ENCODE measurements around the gene COX6A1. TPM values are rescaled to one million over a fixed set of nuclear protein-coding genes. Genes with fewer than 3 reads are reported as not detected.

The COX6A1 gene
- total and polyA plus RNA-seq, 4 donors = 338 to 910 (median 536) TPM

- 84% methylated on average over 3 of the region's 3 CpGs for WGBS
- Histone ChIP-seq H3K27ac (ENCODE audit: low read depth in 1 of 2, low read length in 2 of 2) (no peak overlapping the region), H3K9ac (ENCODE audit: low read depth in 1 of 2, low read length in 2 of 2) (no peak overlapping the region)
Measured at GRCh38 chr12:120406069-120406468, 31.8 kb upstream of the COX6A1 start.

More at GRCh38 chr12:120406069-120406468, 31.8 kb upstream of the COX6A1 start:
- no peaks in the 10 kb centered on the region for H3K4me1 ChIP-seq (ENCODE audit: control insufficient read depth in 4 of 4, insufficient read depth in 4 of 4, low read length in 3 of 4)
- H3K36me3 ChIP-seq (ENCODE audit: control insufficient read depth in 4 of 4, insufficient read depth in 3 of 4, low read depth in 1 of 4, low read length in 3 of 4) = no peaks in the 10 kb centered on the region
- H3K4me3 ChIP-seq (ENCODE audit: low read depth in 1 of 3, low read length in 3 of 3) = no peak overlapping the region
- DNase-seq (ENCODE audit: low spot score) = no peak
- no peak for TF ChIP-seq FOXA1 (IDR thresholded peaks at IDR 0.05)
- no peak for TF ChIP-seq HNF4A (conservative IDR thresholded peaks at IDR 0.05)
- TF ChIP-seq ZBTB33 (IDR thresholded peaks at IDR 0.05) = no peak
- TF ChIP-seq JUND (IDR thresholded peaks at IDR 0.05) = no peak
- no peak for TF ChIP-seq EGR1 (IDR thresholded peaks at IDR 0.05; ENCODE audit: low read depth in 2 of 2)
- TF ChIP-seq FOXA2 (IDR thresholded peaks at IDR 0.05) = no peak
- TF ChIP-seq CTCF (IDR thresholded peaks at IDR 0.05; ENCODE audit: low read depth, low read length, missing input control) = no peak
- no peak for TF ChIP-seq HNF4G (IDR thresholded peaks at IDR 0.05)
- no peak for TF ChIP-seq REST (IDR thresholded peaks at IDR 0.05)
- no peak for TF ChIP-seq TAF1 (conservative IDR thresholded peaks at IDR 0.05)
- no peak for TF ChIP-seq SP1 (IDR thresholded peaks at IDR 0.05)
- no peak for TF ChIP-seq ATF3 (IDR thresholded peaks at IDR 0.05)
- no peak for TF ChIP-seq YY1 (IDR thresholded peaks at IDR 0.05)
- no peak for TF ChIP-seq RXRA (IDR thresholded peaks at IDR 0.05)
- TF ChIP-seq RAD21 (IDR thresholded peaks at IDR 0.05) = no peak
- no peak for TF ChIP-seq MAX (IDR thresholded peaks at IDR 0.05)
- no peaks in the 10 kb centered on the region for H3K27me3 ChIP-seq (ENCODE audit: control insufficient read depth in 4 of 4, insufficient read depth in 4 of 4, low read length in 3 of 4)
- H3K9me3 ChIP-seq (ENCODE audit: control insufficient read depth in 4 of 4, low read length in 3 of 4) = no peaks in the 10 kb centered on the region

Measured in liver (tissue), 9 donors.